Panc1 (cell line): ENCODE data around the gene EIPR1. TPM values are rescaled to one million over a fixed set of nuclear protein-coding genes. Genes with fewer than 3 reads are reported as not detected.

Experiments used
- ATAC-seq: fragments of 200-7000 bp; cut with Tn5 transposase; 2 replicates; pipeline ENCODE4 v1.9.1; 2020; ENCODE audit warnings: mild to moderate bottlenecking, moderate library complexity
- BruUV-seq: library from RNA; stranded (reverse); fragments of 400-500 nt; replicated peaks from 2 replicates; lab custom pipeline; 2021; lab: Mats Ljungman, UMichigan
- CTCF ChIA-PET: fragments of 300-600 bp; sonication (Branson Sonifier 250); formaldehyde crosslinking; loops from one replicate; lab custom pipeline; 2022; ENCODE audit warnings: antibody characterized with exemption; lab: Charles Lee
- POLR2A ChIA-PET: fragments of 300-600 bp; sonication (Branson Sonifier 250); formaldehyde crosslinking; loops from one replicate; lab custom pipeline; 2022; ENCODE audit warnings: antibody characterized with exemption; lab: Charles Lee
- DNase-seq: peaks from one replicate; pipeline ENCODE4 v3.0.0-alpha.2; 2010; ENCODE audit warnings: low read depth, low spot score
- H3K27ac ChIP-seq: 2 replicates; pipeline ENCODE4 v1.5.1; 2011; ENCODE audit warnings: mild to moderate bottlenecking, low read length, inconsistent platforms
- H3K27me3 ChIP-seq: fragments of 200-500 bp; sonication (Bioruptor generic); 2 replicates; pipeline ENCODE4 v1.6.0; 2014; ENCODE audit warnings: low read length, inconsistent platforms; ENCODE audit not compliant: control insufficient read depth, insufficient read depth
- H3K36me3 ChIP-seq: fragments of 200-500 bp; sonication (Bioruptor generic); 2 replicates; pipeline ENCODE4 v1.5.1; 2014; ENCODE audit warnings: inconsistent platforms, mild to moderate bottlenecking, low read length, moderate library complexity; ENCODE audit not compliant: control insufficient read depth, insufficient read depth
- H3K4me1 ChIP-seq: 2 replicates; pipeline ENCODE4 v1.5.1; 2011; ENCODE audit warnings: inconsistent platforms, mild to moderate bottlenecking, low read length, moderate library complexity; ENCODE audit not compliant: control insufficient read depth, insufficient read depth
- H3K4me3 ChIP-seq, 2 experiments: 2 replicates each; pipeline ENCODE4 v1.5.1; 2011 to 2012; ENCODE audit warnings: low read depth in 2 of 2, low read length in 2 of 2, mild to moderate bottlenecking in 2 of 2, inconsistent platforms in 1 of 2, moderate library complexity in 1 of 2
- H3K9me3 ChIP-seq: fragments of 200-500 bp; sonication (Bioruptor generic); 2 replicates; pipeline ENCODE4 v1.5.1; 2014; ENCODE audit warnings: low read depth, mild to moderate bottlenecking, inconsistent platforms, low read length, moderate library complexity; ENCODE audit not compliant: control insufficient read depth, insufficient read depth
- POLR2AphosphoS5 ChIP-seq: IDR thresholded peaks from 2 replicates; pipeline ENCODE4 v1.6.1; 2012; ENCODE audit warnings: mild to moderate bottlenecking, low read depth, low read length, moderate library complexity
- REST ChIP-seq, 2 experiments: IDR thresholded peaks; 2 replicates each; pipeline ENCODE4 v1.6.1; 2011 to 2012; ENCODE audit warnings: low read depth in 2 of 2, control low read depth in 1 of 2, low read length in 1 of 2, mild to moderate bottlenecking in 1 of 2, moderate library complexity in 1 of 2; ENCODE audit not compliant: insufficient read depth in 1 of 2
- SIN3A ChIP-seq: IDR thresholded peaks from 2 replicates; pipeline ENCODE4 v1.6.1; 2012; ENCODE audit warnings: low read depth, mild to moderate bottlenecking, low read length, moderate library complexity, borderline replicate concordance; ENCODE audit not compliant: insufficient read depth
- TCF7L2 ChIP-seq: IDR thresholded peaks from 2 replicates; pipeline ENCODE4 v1.6.1; 2011; ENCODE audit warnings: mild to moderate bottlenecking, low read depth, low read length, inconsistent platforms
- in situ Hi-C: cut with HindIII; loops from 2 replicates; pipeline ENCODE4 v1.10.0; 2016; ENCODE audit warnings: low sequenced_read_pairs, low pct_unique_long_range_greater_than_20kb
- intact Hi-C: fragments of 100-400 bp; cut with micrococcal nuclease; formaldehyde crosslinking; loops from one replicate; pipeline ENCODE4 v1.10.0; 2022; ENCODE audit not compliant: unreplicated experiment
- total RNA-seq: library from RNA; stranded (reverse); gene quantifications from one replicate; pipeline ENCODE4 v1.2.1, GENCODE V29; 2021; ENCODE audit not compliant: unreplicated experiment
- TF ChIP-seq, protein P1 (sequence below): fragments of 450-650 bp; IDR thresholded peaks from 2 replicates; pipeline ENCODE4 v1.5.1; 2017; ENCODE audit warnings: mild to moderate bottlenecking

The EIPR1 gene
- total RNA-seq, 1 experiment from 2014 or later = 26.7 TPM

- no peak for TF ChIP-seq TCF7L2
- TF ChIP-seq, protein P1, sequence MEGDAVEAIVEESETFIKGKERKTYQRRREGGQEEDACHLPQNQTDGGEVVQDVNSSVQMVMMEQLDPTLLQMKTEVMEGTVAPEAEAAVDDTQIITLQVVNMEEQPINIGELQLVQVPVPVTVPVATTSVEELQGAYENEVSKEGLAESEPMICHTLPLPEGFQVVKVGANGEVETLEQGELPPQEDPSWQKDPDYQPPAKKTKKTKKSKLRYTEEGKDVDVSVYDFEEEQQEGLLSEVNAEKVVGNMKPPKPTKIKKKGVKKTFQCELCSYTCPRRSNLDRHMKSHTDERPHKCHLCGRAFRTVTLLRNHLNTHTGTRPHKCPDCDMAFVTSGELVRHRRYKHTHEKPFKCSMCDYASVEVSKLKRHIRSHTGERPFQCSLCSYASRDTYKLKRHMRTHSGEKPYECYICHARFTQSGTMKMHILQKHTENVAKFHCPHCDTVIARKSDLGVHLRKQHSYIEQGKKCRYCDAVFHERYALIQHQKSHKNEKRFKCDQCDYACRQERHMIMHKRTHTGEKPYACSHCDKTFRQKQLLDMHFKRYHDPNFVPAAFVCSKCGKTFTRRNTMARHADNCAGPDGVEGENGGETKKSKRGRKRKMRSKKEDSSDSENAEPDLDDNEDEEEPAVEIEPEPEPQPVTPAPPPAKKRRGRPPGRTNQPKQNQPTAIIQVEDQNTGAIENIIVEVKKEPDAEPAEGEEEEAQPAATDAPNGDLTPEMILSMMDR = no peak
- no peak for TF ChIP-seq SIN3A
- no peak for TF ChIP-seq POLR2AphosphoS5
- no peak for TF ChIP-seq REST (IDR thresholded peaks at IDR 0.05; ENCODE audit: insufficient read depth in 1 of 2, low read depth in 2 of 2, low read length in 1 of 2)
- DNase-seq = no peak
- H3K9me3 ChIP-seq = no peaks in the 10 kb centered on the region
- no peak for ATAC-seq
- no peak overlapping the region for H3K4me3 ChIP-seq
- no peak overlapping the region for H3K27ac ChIP-seq
- ChIA-PET CTCF (no interaction called here), POLR2A (no interaction called here)
- intact Hi-C loops = no loop called here
- H3K27me3 ChIP-seq = no peaks in the 10 kb centered on the region
- no TSS peak for BruUV-seq
- in situ Hi-C loops = no loop called here
- H3K36me3 ChIP-seq = no peaks in the 10 kb centered on the region; the same call in 1 of the 2 replicates
- H3K4me1 ChIP-seq = no peaks in the 10 kb centered on the region
Measured at GRCh38 chr2:3408781-3409180, 31.2 kb upstream of the EIPR1 start.

- DNase-seq = no peak
- Histone ChIP-seq H3K9me3 (no peaks in the 10 kb centered on the region), H3K36me3 (peaks cover 3% of the 10 kb centered on the region), H3K27ac (no peak overlapping the region), H3K4me1 (no peaks in the 10 kb centered on the region), H3K4me3 (no peak overlapping the region), H3K27me3 (no peaks in the 10 kb centered on the region)
- POLR2A ChIA-PET = no interaction called here
- CTCF ChIA-PET = no interaction called here
- no peak for ATAC-seq
- intact Hi-C loops = no loop called here
- in situ Hi-C loops = no loop called here
- TF ChIP-seq POLR2AphosphoS5 (no peak), SIN3A (no peak), REST (IDR thresholded peaks at IDR 0.05; ENCODE audit: insufficient read depth in 1 of 2, low read depth in 2 of 2, low read length in 1 of 2) (no peak), TCF7L2 (no peak)
- TF ChIP-seq, protein P1 = no peak
- no TSS peak for BruUV-seq
Measured at GRCh38 chr2:3406501-3406900, 28.9 kb upstream of the EIPR1 start.
